HG03342 (cell line): ENCODE data around the gene RPS6KL1.
A peak's percentile ranks its signal among the peaks of the same experiment; 100 is the strongest.

ENCODE experiments used
- ATAC-seq: cut with Tn5 transposase; IDR thresholded peaks from one replicate; pipeline ENCODE4 v1.9.1; 2021; ENCODE audit warnings: mild to moderate bottlenecking, moderate library complexity; ENCODE audit not compliant: unreplicated experiment

The RPS6KL1 gene

GRCh38 chr14:74913393-74913910 is 9.6 kb downstream of the RPS6KL1 start:
- no peak for ATAC-seq

DNA sequence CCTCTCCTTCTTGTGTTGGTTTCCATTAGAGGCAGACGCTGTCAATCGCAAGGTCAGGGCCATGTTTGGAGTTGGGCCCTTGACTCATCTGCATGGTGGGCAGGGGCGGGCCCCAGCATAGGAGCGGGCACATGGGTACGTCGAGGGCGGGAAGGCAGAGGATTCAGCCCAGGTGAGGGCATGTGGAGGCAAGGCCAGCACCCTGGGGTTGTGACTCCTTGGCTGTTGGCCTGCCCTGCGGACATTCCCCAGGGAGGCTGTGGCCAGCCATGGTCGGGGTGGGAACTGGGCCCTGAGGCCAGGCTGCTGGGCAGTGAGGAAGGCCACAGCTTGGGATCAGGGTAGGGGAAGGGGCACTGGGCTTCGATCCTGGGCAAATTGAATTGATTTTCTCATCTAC is 10.3 kb downstream of the RPS6KL1 start:
- no peak for ATAC-seq

GRCh38 chr14:74912111-74912510 is 10.9 kb downstream of the RPS6KL1 start:
- ATAC-seq = no peak

- ATAC-seq = no peak
Observed at GRCh38 chr14:74911704-74912103, 11.4 kb downstream of the RPS6KL1 start.

GRCh38 chr14:74911221-74911620 is 11.8 kb downstream of the RPS6KL1 start:
- ATAC-seq = no peak

- ATAC-seq = no peak
Observed at GRCh38 chr14:74910556-74910955, 12.5 kb downstream of the RPS6KL1 start.

GRCh38 chr14:74909911-74910310 is 13.1 kb downstream of the RPS6KL1 start:
- no peak for ATAC-seq

GRCh38 chr14:74909501-74909900 is 13.6 kb downstream of the RPS6KL1 start:
- ATAC-seq = no peak

GRCh38 chr14:74908861-74909341 is 14.2 kb downstream of the RPS6KL1 start:
- no peak for ATAC-seq

DNA sequence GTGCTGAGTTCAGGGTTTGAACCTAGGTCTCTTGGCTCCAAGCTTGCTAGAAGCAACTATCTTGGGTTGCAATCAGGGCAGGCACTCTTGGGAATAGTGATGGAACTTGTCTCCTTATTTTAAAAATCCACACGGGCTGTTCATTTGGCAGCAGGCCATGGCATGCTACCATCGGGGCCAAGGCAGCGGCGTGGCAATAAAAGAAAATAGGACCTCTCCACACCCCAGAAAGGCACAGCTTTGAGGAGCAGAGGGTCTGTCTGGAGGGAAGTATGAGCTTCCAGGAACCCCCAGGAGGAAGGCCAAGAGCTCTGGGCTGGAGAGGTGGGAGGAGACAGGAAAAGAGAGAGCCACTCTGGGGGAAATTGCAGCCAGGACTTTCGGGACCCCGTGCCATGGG is 15.3 kb downstream of the RPS6KL1 start:
- no peak for ATAC-seq

GRCh38 chr14:74906925-74907521 is 16.0 kb downstream of the RPS6KL1 start:
- no peak for ATAC-seq

DNA sequence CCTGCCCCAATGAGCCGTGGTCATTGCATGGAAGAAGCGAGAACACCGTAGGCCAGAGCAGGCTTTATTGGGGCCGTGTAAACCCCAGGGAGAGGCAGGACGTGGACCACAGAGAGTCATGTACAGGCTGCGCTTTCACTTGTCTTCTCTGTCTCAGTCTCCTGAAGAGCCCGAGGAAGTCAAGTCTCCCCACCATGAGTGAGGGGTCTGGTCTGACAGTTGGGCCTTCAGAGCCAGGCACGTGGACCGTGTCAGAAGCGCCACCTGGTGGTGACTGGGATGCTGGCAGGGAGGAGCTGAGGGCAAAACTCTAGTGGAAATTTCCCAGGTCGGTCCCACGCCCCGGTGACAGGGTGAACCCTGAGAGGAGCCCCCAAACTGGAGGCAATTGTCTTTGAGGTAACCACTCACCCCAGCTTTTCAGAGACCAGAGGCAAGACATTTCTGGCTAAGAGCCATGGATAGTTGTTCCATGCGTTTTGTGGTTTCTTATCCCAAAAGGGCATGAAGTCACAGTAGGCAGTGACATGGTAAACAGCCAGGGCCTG is 17.4 kb downstream of the RPS6KL1 start:
- ATAC-seq = no peak

DNA sequence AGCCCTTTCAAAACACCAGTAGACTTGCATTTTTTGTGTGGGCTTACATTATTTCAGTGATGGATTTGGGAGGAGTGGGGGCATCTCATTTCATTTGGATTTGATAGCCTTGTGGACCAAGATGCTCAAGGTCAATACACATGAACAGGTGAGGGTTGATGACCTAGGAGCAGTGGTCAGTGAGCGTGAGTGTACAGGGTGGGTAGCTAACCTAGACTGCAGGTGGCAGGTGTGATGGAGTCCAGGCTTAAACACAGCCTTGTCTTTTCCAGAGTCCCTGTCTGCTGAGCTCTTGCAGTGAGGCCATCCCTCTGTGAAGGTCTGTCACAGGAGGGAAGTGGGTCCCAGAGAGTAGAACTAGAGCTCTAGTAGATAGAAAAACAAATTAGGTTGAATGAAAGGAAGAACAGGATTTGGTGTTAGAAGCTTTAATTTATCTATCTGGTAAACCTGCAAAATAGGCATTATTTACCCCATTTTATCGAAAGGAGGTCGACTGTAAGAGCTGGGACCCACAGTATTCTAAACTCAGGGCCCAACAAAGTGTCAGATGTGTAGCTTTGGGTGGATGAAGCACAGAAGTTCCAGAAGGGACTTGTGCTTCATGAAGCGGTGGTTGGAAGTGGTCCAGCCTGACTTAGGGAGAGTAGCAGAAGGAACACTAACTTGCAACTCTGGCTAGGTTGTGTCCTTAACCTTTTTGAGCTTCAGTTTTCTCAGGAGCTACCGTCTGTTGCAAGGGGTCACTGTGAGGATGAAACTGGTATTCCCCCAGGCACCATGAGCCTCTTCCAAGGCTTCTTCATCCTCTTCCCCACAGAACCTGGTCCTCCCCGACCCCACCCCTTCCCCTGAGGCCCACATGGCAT is 18.2 kb downstream of the RPS6KL1 start:
- no peak for ATAC-seq

GRCh38 chr14:74902941-74903705 is 19.9 kb downstream of the RPS6KL1 start:
- ATAC-seq = no peak

DNA sequence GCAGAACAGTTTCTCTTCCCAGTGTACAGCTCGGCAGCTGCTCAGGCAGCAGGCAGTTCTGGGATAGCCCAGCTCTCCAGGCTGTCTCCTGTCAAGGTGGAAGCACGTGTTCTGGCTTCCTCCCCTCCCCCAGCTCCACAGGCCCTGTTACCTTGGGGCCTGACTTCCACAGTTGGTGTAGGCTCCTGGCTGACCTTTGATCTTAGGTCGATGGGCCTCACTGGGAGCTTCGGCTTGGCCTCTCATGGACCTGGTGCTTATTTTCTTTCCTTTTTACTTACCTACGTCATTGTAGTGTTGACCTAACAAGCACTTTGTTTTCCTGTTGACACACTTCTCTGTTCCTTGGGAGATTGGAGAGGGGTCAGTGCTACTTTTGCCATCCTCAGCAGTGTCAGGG is 24.4 kb downstream of the RPS6KL1 start:
- ATAC-seq = no peak

GRCh38 chr14:74898083-74898482 is 25.0 kb downstream of the RPS6KL1 start:
- no peak for ATAC-seq

DNA sequence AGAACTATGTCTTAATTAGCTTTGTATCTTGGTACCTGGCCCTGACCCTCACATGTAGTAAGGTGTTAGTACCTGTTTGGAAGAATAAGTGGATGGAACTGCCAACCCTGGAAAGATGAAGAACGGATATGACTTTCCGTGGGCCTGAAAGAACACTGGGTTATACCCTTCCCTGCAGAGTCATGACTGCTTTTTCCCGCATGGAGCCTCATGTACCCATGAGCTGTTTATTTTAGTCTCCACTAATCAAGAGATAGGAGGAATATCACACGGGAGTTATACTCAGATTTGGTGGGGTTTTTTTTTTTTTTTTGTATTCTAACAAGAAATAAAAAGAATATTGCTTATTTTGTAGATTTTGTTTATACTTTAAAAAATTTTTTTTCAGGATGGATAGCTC is 25.4 kb downstream of the RPS6KL1 start:
- ATAC-seq = no peak

GRCh38 chr14:74896400-74896799 is 26.7 kb downstream of the RPS6KL1 start:
- no peak for ATAC-seq

DNA sequence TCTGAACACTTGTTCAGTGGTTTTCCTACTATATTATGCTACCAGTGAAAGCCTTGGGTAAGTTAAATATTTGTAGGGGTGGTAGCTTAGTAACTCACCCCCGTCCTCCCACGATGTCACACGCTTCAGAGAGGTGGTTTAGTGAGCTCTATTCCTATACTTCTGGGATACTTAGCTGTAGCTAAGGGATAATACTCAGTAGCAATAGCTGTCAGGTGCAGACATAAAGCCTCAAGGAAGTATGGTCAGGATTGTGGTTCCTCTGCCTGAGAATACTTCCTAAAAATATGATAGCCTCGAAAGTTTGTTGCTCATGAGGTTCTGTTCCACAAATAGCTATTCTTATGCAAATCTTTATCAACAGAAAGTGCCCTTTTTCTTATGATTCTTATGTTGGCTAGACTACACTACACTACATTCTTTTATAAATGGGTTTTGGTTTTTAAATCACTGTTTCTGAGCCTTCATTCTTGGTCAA is 29.4 kb downstream of the RPS6KL1 start:
- ATAC-seq = peak; percentile 64

DNA sequence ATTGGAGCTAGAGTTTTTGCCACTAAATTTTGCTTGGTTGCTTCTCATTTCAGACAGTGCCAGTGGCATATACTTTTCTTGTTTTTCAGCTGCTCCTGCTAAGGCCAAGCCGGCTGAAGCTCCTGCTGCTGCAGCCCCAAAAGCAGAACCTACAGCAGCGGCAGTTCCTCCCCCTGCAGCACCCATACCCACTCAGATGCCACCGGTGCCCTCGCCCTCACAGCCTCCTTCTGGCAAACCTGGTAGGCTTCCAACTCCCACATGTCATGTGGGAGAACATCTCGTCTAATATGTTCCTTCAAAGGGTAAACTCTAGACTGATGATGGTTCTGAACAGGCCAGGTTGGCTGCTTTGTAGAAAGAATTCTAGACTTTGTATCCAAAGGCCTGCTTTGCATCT is 30.3 kb downstream of the RPS6KL1 start:
- ATAC-seq = no peak

GRCh38 chr14:74891870-74892269 is 31.2 kb downstream of the RPS6KL1 start:
- ATAC-seq = no peak
